Renal cortex interstitium (tissue), 11 donors: ENCODE measurements around the gene PTPRS. TPM values are rescaled to one million over a fixed set of nuclear protein-coding genes. Genes with fewer than 3 reads are reported as not detected.

ENCODE experiments used
- DNase-seq, 11 donors: peaks; one replicate each; pipeline ENCODE4 v3.0.0-alpha.2; 2013; ENCODE audit warnings: low read depth in 9 of 11, low spot score in 4 of 11; ENCODE audit errors: extremely low read depth in 1 of 11
- polyA plus RNA-seq, 3 donors: library from polyadenylated mRNA; unstranded; fragments of 120-200 nt; gene quantifications; one replicate each; pipeline ENCODE4 v1.2.1, GENCODE V29; 2013; ENCODE audit not compliant: insufficient read length in 3 of 3

PTPRS gene
- polyA plus RNA-seq, 3 donors, result 54.2 to 79.6 (median 77.7) TPM

GRCh38 chr19:5321066-5321642 lies 19.5 kb downstream of the PTPRS start:
- no peak for DNase-seq

DNA sequence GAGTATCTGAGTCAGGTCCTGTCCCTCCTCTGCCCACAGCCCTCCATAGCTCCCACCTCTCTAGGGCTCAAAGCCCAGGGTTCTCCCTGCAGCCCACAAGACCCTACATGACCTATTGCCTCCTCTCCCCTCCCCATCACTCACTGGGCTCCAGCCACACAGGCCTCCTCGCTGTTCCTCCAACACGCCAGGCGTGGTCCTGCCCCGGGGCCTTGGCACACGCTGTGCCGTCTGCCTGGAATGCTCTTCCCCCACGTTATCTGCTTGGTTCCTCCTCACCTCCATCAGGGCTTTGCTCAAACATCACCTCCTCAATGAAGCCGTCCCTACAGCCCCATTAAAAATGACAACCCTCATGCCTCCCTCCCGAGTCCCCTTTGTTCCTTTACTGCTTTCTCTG lies 21.1 kb downstream of the PTPRS start:
- no peak for DNase-seq

DNA sequence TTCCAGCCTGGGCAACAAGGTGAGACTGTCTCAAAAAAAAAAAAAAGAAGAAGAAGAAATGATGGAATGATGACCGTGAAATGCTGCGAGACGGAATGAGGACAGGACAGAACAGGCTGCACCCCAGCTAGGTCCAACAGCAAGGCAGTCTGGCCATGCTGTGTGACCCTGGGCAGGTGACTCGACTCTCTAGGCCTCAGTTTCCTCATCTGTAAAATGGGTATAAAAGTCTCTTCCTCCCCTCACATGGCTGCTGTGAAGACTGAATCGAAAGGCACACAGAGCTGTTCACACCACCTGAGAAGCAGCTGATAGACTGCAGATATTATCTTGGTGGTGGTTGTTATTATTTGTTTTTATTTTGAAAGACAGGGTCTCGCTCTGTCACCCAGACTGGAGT lies 22.3 kb downstream of the PTPRS start:
- DNase-seq, result no peak

- no peak for DNase-seq
Observed at GRCh38 chr19:5317321-5317720, 23.3 kb downstream of the PTPRS start.

DNA sequence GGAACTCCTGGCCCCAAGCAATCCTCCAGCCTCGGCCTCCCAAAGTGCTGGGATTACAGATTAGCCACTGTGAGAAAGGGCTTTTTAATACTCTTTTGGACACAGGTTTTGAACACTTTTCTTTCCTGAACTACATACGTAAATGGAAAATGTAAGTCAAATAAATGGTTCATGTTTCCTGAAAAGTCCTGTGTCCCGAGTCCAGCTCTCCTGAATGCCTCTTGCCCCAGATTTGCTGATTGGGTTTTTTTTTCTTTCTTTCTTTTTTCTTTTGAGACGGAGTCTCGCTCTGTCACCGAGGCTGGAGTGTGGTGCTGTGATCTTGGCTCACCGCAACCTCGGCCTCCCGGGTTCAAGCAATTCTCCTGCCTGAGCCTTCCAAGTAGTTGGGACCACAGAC lies 24.5 kb downstream of the PTPRS start:
- no peak for DNase-seq

DNA sequence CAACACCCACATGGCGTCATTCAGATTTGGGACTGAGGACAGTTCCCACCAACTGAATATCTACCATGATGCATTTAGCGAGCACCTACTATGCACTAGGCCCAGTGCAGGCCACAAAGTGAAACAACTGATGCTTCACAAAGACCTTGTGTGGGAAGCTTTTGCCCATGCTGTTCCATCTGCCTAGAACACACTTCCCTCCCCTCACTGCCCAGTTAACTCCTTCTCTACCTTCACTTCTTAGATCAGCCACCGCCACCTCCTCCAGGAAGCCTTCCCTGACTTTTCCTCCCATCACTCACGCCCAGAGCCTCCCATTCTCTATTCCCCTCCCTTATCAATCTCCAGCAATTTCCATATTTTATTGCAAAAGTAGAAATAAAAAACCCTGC lies 25.7 kb downstream of the PTPRS start:
- DNase-seq, result no peak

DNA sequence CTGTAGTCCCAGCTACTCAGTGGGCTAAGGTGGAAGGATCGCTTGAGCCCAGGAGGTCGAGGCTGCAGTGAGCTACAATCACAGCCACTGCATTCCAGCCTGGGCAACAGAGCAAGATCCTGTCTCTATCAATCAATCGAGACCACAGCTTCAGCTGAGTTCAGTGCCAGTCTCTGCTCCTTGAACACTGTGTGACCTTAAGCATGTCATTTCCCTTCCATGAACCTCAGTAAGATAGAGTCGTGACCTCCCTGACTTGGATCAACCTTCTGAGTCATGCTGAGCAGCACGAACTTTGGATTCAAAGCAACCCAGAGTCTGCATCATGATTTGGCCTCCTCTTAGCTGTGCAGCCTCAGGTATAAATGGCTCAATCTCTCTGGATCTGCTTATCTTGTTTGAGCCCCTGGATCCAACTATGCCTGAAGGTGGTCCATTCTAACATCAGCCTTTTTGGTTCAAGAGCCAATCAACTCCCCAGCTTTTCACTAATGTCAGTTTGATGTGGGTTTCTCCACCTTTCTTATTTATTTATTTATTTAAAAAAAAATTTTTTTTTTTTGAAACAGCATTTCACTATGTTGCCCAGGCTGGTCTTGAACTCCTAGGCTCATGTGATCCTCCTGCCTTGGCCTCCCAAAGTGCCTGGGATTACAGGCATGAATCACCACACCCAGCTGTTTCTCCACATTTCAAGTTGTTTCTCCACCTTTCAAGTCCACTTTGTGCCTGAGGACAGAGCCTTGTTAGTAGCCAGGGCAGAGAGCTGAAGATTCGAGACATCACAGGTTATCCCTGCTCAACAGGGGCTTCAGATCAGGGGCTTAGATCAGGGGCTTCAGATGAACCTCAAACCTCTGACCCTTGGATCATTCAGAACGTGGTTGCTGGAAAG lies 26.4 kb downstream of the PTPRS start:
- no peak for DNase-seq

DNA sequence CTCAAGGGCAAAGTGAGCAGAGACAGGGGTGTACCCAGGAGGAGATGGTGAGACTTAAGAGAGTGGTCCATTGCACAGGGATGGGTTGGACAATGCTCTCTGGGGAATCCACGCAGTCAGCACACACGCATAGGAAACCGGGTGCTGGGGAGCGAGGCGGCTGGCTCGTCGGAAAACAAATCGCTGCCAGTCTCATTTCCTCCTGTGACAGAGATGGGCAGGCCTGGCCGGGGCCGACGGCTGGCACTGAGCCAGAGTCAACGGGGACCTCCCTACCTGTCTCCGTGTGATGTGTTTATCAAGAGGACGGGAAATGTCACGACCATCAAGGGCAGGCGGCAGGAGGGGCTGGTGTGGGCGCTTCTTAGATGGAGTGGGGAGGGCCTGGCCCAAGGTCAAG lies 27.3 kb downstream of the PTPRS start:
- peak in 3 of 11 donors; percentile 24 to 30 (median 28) for DNase-seq

DNA sequence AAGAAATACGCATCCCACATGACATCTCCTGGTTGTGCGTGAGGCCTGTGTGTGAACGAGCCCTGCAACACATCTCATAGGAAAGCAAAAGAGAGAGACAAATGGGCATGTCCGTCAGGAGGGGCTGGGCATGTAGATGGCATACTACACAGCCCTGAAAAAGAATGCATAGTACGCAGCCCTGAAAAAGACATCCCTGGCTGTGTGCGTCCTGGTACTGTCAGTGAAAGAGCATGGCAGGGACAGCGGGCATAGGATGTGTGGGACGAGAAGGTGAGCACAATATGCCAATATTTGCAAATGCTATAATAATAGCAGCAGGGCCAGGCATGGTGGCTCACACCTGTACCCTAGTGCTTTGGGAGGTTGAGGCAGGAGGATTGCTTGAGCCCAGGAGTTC lies 28.6 kb downstream of the PTPRS start:
- no peak for DNase-seq

- DNase-seq, result no peak
Observed at GRCh38 chr19:5309438-5310204, 31.0 kb downstream of the PTPRS start.

GRCh38 chr19:5308451-5309437 lies 31.9 kb downstream of the PTPRS start:
- peak in 9 of 11 donors; percentile 29 to 55 (median 47) for DNase-seq

GRCh38 chr19:5307655-5308054 lies 33.0 kb downstream of the PTPRS start:
- DNase-seq, result no peak

DNA sequence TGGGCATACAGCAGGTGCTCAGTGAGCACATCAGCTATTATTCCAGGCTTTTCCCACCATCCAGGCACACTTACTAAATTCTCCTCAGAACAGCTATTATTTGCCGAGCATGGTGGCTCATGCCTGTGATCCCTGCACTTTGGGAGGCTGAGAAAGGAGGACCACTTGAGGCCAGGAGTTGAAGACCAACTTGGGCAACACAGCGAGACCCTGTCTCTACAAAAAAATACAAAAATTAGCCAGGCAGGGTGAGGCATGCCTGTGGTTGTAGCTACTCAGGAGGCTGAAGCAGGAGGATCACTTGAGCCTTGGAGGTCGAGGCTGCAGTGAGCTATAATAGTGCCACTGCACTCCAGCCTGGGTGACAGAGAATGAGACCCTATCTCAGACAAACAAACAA lies 35.4 kb downstream of the PTPRS start:
- DNase-seq, result no peak

DNA sequence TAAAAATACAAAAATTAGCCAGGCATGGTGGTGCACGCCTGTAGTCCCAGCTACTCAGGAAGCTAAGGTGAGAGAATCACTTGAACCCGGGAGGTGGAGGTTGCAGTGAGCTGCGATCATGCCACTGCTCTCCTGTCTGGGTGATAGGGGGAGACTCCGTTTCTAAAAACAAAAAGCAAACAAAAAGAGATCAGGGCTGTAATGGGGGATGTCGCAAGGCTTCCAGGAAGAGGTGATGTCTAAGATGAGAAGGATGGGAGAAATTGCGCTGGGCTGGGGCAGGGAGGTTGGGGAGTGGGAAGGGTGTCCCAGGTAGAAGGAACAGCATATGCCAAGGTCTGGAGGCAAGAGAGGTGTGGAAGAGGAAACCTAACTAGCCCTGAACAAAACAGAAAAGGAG lies 36.1 kb downstream of the PTPRS start:
- no peak for DNase-seq

GRCh38 chr19:5303208-5303607 lies 37.4 kb downstream of the PTPRS start:
- no peak for DNase-seq

GRCh38 chr19:5302396-5302795 lies 38.2 kb downstream of the PTPRS start:
- DNase-seq, result peak in 1 of 11 donors; percentile 14

DNA sequence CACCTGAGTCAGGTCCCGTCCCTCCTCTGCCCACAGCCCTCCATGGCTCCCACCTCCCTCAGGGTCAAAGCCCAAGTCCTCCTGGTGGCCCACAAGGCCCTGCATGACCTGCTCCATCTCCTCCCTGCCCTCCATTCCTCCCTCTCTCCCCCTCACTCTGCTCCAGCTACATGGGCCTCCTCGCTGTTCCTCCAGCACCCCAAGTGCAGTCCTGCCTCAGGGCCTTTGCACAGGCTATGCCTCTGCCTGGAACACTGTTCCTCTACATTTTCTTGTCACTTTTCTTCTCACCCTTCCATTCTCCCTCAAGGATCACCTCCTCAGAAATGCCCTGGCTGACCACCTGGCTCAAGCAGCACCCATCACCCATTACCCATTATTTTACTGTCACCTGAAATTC lies 41.5 kb downstream of the PTPRS start:
- no peak for DNase-seq

- DNase-seq, result no peak
Observed at GRCh38 chr19:5298471-5298901, 42.1 kb downstream of the PTPRS start.

- DNase-seq, result no peak
Observed at GRCh38 chr19:5297272-5297669, 43.3 kb downstream of the PTPRS start.
